ENCODE data around the gene FDXR. TPM values are rescaled to one million over a fixed set of nuclear protein-coding genes. Genes with fewer than 3 reads are reported as not detected.

The FDXR gene
- total RNA-seq, 4 donors from 2014 or later, result 2.1 to 6.0 (median 3.2) TPM

DNA sequence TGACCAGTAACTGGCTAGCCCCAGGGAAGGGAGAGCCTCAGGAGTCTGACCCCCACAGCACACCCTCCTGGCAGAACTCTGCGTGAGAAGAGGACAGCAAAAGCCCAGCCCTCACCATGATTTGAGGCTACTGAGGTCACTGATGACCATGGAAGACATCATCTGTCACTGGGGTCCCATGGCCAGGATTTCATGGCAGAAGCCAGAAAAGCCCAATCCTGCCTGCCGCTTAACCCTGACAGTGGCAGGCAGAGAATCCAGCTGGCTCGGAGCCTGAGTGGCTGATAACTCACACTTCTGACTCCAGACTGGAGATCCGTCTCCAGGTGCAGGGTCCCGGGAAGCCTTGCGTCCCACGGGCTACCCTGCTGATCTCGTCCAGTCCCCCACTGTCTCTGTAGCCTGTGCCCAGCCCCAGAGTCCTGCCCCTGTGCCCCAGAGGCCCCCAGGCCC is 30.6 kb downstream of the FDXR start:
- Histone ChIP-seq H3K27ac (no peak overlapping the region), H3K27me3 (peaks cover 0 to 20% (median 19%) of the 10 kb centered on the region in 3 donors), H3K4me1 (peaks cover 15 to 17% of the 10 kb centered on the region in 2 donors), H3K36me3 (peaks cover 0 to 4% of the 10 kb centered on the region in 2 donors), H3K4me3 (peak overlapping the region in 3 of 4 donors; percentile 19 to 34 (median 22)), H3K9me3 (no peaks in the 10 kb centered on the region)
- no peak for ATAC-seq
- intact Hi-C loops (cut with DNase I; ENCODE audit: low total_unique reads) (loop anchor here (2.0 kb wide), 1 partner anchor 23 kb away; no protein-coding TSS in a partner anchor), in situ Hi-C loops (cut with MboI; ENCODE audit: low sequenced_read_pairs in 4 of 4) (no loop called here)
- TF ChIP-seq POLR2A (IDR thresholded peaks at IDR 0.05), result no peak
- TF ChIP-seq, protein P1, sequence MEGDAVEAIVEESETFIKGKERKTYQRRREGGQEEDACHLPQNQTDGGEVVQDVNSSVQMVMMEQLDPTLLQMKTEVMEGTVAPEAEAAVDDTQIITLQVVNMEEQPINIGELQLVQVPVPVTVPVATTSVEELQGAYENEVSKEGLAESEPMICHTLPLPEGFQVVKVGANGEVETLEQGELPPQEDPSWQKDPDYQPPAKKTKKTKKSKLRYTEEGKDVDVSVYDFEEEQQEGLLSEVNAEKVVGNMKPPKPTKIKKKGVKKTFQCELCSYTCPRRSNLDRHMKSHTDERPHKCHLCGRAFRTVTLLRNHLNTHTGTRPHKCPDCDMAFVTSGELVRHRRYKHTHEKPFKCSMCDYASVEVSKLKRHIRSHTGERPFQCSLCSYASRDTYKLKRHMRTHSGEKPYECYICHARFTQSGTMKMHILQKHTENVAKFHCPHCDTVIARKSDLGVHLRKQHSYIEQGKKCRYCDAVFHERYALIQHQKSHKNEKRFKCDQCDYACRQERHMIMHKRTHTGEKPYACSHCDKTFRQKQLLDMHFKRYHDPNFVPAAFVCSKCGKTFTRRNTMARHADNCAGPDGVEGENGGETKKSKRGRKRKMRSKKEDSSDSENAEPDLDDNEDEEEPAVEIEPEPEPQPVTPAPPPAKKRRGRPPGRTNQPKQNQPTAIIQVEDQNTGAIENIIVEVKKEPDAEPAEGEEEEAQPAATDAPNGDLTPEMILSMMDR (IDR thresholded peaks at IDR 0.05 in 4 of 5, conservative IDR thresholded peaks at IDR 0.05 in 1 of 5), result no peak
- no peak for DNase-seq

DNA sequence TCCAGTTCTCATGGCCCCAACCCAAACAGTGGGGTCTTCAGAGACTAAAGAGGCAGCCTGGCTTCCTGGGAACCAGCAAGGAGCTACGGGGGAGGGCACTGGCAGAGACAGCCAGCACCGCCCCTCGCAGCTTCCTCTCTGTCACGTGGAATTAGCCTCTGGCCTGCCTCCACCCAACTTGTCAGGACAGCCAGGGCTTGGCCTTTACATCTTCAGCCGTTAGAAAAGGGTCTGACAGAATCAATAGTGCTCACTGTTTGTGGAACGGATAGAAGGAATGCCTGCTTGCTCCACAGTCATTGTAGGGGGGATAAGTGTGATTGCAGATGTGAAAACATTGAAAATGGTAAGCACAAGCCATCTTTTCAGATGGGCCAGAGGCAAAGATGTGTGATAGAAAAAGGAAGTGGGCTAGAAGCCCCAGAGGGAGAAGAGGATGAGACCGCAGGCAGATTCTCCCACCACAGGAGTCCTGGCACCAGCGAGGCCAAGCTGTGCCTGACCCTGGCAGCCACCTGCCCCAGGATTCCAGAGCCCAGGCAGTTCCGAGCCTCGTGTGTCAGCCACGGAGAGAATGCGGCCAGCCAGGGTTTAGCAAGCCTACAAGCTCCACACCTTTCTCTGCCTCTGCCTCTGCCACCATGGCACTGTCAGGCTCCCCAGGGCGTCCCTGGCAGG is 31.7 kb downstream of the FDXR start:
- peak; percentile 26 to 51 for ATAC-seq
- in situ Hi-C loops (cut with MboI; ENCODE audit: low sequenced_read_pairs in 4 of 4), result no loop called here
- Histone ChIP-seq H3K4me3 (no peak overlapping the region), H3K27me3 (peaks cover 0 to 20% (median 19%) of the 10 kb centered on the region in 3 donors), H3K27ac (peak overlapping the region in 2 of 4 donors; percentile 2 to 35), H3K9me3 (no peaks in the 10 kb centered on the region), H3K36me3 (peaks cover 0 to 8% of the 10 kb centered on the region in 2 donors), H3K4me1 (peaks cover 15 to 17% of the 10 kb centered on the region in 2 donors)
- DNase-seq, result peak; percentile 31
- intact Hi-C loops (cut with DNase I; ENCODE audit: low total_unique reads), result no loop called here
- no peak for TF ChIP-seq POLR2A (IDR thresholded peaks at IDR 0.05)
- TF ChIP-seq, protein P1 (IDR thresholded peaks at IDR 0.05 in 4 of 5, conservative IDR thresholded peaks at IDR 0.05 in 1 of 5), result no peak

DNA sequence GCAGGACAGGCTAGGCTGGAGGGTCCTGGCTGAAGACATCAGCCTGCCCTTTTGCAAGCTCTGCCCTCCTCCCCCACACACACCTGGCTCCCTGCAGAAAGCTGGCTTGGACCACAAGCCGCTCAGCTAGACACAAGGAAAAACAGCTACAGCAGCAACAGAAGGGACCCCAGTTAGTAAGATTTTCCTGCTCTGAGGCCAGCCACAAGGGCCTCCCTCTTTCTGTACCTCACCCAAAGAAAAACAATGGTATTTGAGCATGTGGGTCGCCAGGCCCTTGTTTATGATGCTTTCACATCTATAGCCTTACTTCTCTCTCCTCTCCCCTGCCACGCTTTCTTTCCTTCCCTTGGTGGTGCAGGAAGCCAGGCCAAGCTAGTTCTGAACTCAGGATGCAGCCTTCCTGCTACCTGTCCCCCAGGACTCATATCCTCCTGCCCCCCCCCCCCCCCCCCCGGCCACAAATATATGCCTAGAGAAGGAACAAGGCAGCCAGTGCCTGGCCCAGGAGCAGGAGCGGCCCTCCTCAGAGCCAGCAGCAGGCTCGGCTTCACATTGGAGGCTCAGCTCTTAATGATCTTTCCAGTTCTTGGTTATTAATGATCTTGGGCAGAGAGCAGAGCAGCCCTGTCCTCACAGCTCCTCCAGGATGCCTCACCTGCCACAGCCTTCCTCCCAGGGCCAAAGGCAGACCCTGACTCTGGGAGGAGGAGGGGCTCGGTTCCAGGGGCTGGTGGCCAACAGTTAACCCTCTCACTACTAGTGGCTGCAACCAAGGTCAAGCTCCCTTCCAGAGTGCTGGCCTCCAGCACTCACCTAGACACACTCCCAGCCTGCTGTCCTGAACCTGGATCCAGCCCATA is 32.6 kb downstream of the FDXR start:
- ATAC-seq (no peak), DNase-seq (no peak)
- TF ChIP-seq, protein P1 (IDR thresholded peaks at IDR 0.05 in 4 of 5, conservative IDR thresholded peaks at IDR 0.05 in 1 of 5), result no peak
- TF ChIP-seq POLR2A (IDR thresholded peaks at IDR 0.05), result no peak
- intact Hi-C loops (cut with DNase I; ENCODE audit: low total_unique reads), result no loop called here
- in situ Hi-C loops (cut with MboI; ENCODE audit: low sequenced_read_pairs in 4 of 4), result no loop called here
- peak overlapping the region in 1 of 4 donors; percentile 2 for H3K27ac ChIP-seq
- H3K9me3 ChIP-seq, result no peaks in the 10 kb centered on the region
- H3K4me3 ChIP-seq, result no peak overlapping the region
- H3K36me3 ChIP-seq, result peaks cover 0 to 9% of the 10 kb centered on the region in 2 donors
- peaks cover 15 to 17% of the 10 kb centered on the region in 2 donors for H3K4me1 ChIP-seq
- H3K27me3 ChIP-seq, result peaks cover 0 to 20% (median 15%) of the 10 kb centered on the region in 3 donors

GRCh38 chr17:74838274-74838673 is 34.5 kb downstream of the FDXR start:
- H3K9me3 ChIP-seq, result no peaks in the 10 kb centered on the region
- no peak for TF ChIP-seq POLR2A (IDR thresholded peaks at IDR 0.05)
- TF ChIP-seq, protein P1 (IDR thresholded peaks at IDR 0.05 in 4 of 5, conservative IDR thresholded peaks at IDR 0.05 in 1 of 5), result no peak
- peaks cover 0 to 9% of the 10 kb centered on the region in 2 donors for H3K36me3 ChIP-seq
- no peak for DNase-seq
- intact Hi-C loops (cut with DNase I; ENCODE audit: low total_unique reads) (no loop called here), in situ Hi-C loops (cut with MboI; ENCODE audit: low sequenced_read_pairs in 4 of 4) (no loop called here)
- H3K27me3 ChIP-seq, result peaks cover 0 to 12% (median 5%) of the 10 kb centered on the region in 3 donors
- no peak overlapping the region for H3K4me3 ChIP-seq
- H3K4me1 ChIP-seq, result peaks cover 15 to 17% of the 10 kb centered on the region in 2 donors
- ATAC-seq, result no peak
- no peak overlapping the region for H3K27ac ChIP-seq

Data from gastrocnemius medialis (tissue), 4 donors.